Trophoblast cell (in vitro differentiated cells and primary cell): Measurements from ENCODE around the gene DHDH.

Experiments used
- DNase-seq, 2 donors: peaks; one replicate each; pipeline ENCODE4 v3.0.0-alpha.2; 2016
- H2AFZ ChIP-seq: 2 replicates; pipeline ENCODE4 v1.6.1; 2013; ENCODE audit warnings: low read length, moderate library complexity, mild to moderate bottlenecking; ENCODE audit not compliant: insufficient read depth, poor library complexity
- H2AK5ac ChIP-seq: 2 replicates; pipeline ENCODE4 v1.6.1; 2013; ENCODE audit warnings: mild to moderate bottlenecking, low read length
- H2BK120ac ChIP-seq: 2 replicates; pipeline ENCODE4 v1.6.1; 2013; ENCODE audit warnings: low read length, mild to moderate bottlenecking, moderate library complexity; ENCODE audit not compliant: insufficient read depth, poor library complexity
- H2BK12ac ChIP-seq: 2 replicates; pipeline ENCODE4 v1.6.1; 2013; ENCODE audit warnings: mild to moderate bottlenecking, low read length, moderate library complexity
- H2BK5ac ChIP-seq: 2 replicates; pipeline ENCODE4 v1.6.1; 2013; ENCODE audit warnings: low read length, low read depth, moderate library complexity, mild to moderate bottlenecking; ENCODE audit not compliant: poor library complexity
- H3K14ac ChIP-seq: 2 replicates; pipeline ENCODE4 v1.6.1; 2013; ENCODE audit warnings: mild to moderate bottlenecking, low read length
- H3K18ac ChIP-seq: 2 replicates; pipeline ENCODE4 v1.6.1; 2013; ENCODE audit warnings: mild to moderate bottlenecking, low read length
- H3K23ac ChIP-seq: 2 replicates; pipeline ENCODE4 v1.6.1; 2013; ENCODE audit warnings: low read length
- H3K27ac ChIP-seq: 2 replicates; pipeline ENCODE4 v1.5.1; 2013; ENCODE audit warnings: low read depth, mild to moderate bottlenecking, inconsistent platforms, low read length, moderate library complexity
- H3K27me3 ChIP-seq: 2 replicates; pipeline ENCODE4 v1.6.1; 2013; ENCODE audit warnings: inconsistent platforms, mild to moderate bottlenecking, low read length, moderate library complexity; ENCODE audit not compliant: insufficient read depth
- H3K36me3 ChIP-seq, 2 experiments: 1 replicate in 1 of 2; 2 replicates in 1 of 2; pipeline ENCODE4 v1.6.1; 2013; ENCODE audit warnings: low read length in 2 of 2, mild to moderate bottlenecking in 2 of 2, moderate library complexity in 1 of 2; ENCODE audit not compliant: insufficient read depth in 2 of 2, control insufficient read depth in 1 of 2
- H3K4ac ChIP-seq: 2 replicates; pipeline ENCODE4 v1.6.1; 2013; ENCODE audit warnings: low read depth, mild to moderate bottlenecking, low read length, moderate library complexity
- H3K4me1 ChIP-seq, 2 experiments: 1 replicate in 1 of 2; 2 replicates in 1 of 2; pipeline ENCODE4 v1.6.1; 2013; ENCODE audit warnings: low read length in 2 of 2, mild to moderate bottlenecking in 2 of 2, moderate library complexity in 1 of 2; ENCODE audit not compliant: insufficient read depth in 2 of 2, control insufficient read depth in 1 of 2
- H3K4me2 ChIP-seq: 2 replicates; pipeline ENCODE4 v1.6.1; 2013; ENCODE audit warnings: inconsistent platforms, mild to moderate bottlenecking, low read length, moderate library complexity
- H3K4me3 ChIP-seq: 2 replicates; pipeline ENCODE4 v1.5.1; 2013; ENCODE audit warnings: mild to moderate bottlenecking, low read depth, low read length, inconsistent platforms
- H3K79me1 ChIP-seq: one replicate; pipeline ENCODE4 v1.6.1; 2013; ENCODE audit warnings: low read length
- H3K79me2 ChIP-seq: 2 replicates; pipeline ENCODE4 v1.6.1; 2013; ENCODE audit warnings: low read length, mild to moderate bottlenecking; ENCODE audit not compliant: control insufficient read depth, insufficient read depth, poor library complexity
- H3K9ac ChIP-seq: 2 replicates; pipeline ENCODE4 v1.6.1; 2013; ENCODE audit warnings: mild to moderate bottlenecking, low read length
- H3K9me3 ChIP-seq: 2 replicates; pipeline ENCODE4 v1.6.1; 2013; ENCODE audit warnings: low read depth, mild to moderate bottlenecking, control low read depth, inconsistent platforms, low read length; ENCODE audit not compliant: insufficient read depth
- H4K12ac ChIP-seq: 2 replicates; pipeline ENCODE4 v1.6.1; 2013; ENCODE audit warnings: low read depth, mild to moderate bottlenecking, low read length, moderate library complexity
- H4K8ac ChIP-seq: 2 replicates; pipeline ENCODE4 v1.6.1; 2013; ENCODE audit warnings: low read depth, mild to moderate bottlenecking, low read length, moderate library complexity
- H4K91ac ChIP-seq: one replicate; pipeline ENCODE4 v1.6.1; 2013; ENCODE audit warnings: low read depth, mild to moderate bottlenecking, low read length, moderate library complexity
- WGBS: extraction: QIAGEN DNeasy Blood & Tissue Kit; methylation state at CpG from one replicate; pipeline ENCODE4 v1.1.7; 2013; ENCODE audit warnings: missing lambda C conversion rate; ENCODE audit not compliant: insufficient read length, insufficient coverage; ENCODE audit errors: extremely low coverage; 5-methylcytosine and 5-hydroxymethylcytosine counted together

DHDH gene

GRCh38 chr19:48986211-48986610, 52.7 kb downstream of the DHDH start:
- H3K27ac ChIP-seq = no peak overlapping the region
- H3K79me2 ChIP-seq = no peaks in the 10 kb centered on the region
- H3K27me3 ChIP-seq = no peaks in the 10 kb centered on the region
- H3K18ac ChIP-seq = no peak overlapping the region
- peaks cover 65 to 69% of the 10 kb centered on the region in 2 experiments for H3K36me3 ChIP-seq
- no peak overlapping the region for H3K14ac ChIP-seq
- no peak overlapping the region for H3K4ac ChIP-seq
- WGBS = no CpG with 5 or more reads among the region's 3 CpGs
- no peak overlapping the region for H2BK5ac ChIP-seq
- no peak overlapping the region for H3K4me2 ChIP-seq
- H3K23ac ChIP-seq = no peak overlapping the region
- no peak overlapping the region for H3K9ac ChIP-seq
- no peak overlapping the region for H4K8ac ChIP-seq
- no peak overlapping the region for H4K91ac ChIP-seq
- no peak overlapping the region for H2BK120ac ChIP-seq
- H2BK12ac ChIP-seq = no peak overlapping the region
- H3K4me3 ChIP-seq = no peak overlapping the region
- H3K4me1 ChIP-seq = peaks cover 14 to 15% of the 10 kb centered on the region in 2 experiments
- no peak for DNase-seq
- H2AFZ ChIP-seq = no peak overlapping the region
- no peak overlapping the region for H2AK5ac ChIP-seq
- no peak overlapping the region for H4K12ac ChIP-seq
- no peaks in the 10 kb centered on the region for H3K9me3 ChIP-seq
- H3K79me1 ChIP-seq = peaks cover 4% of the 10 kb centered on the region

GRCh38 chr19:48987323-48987722, 53.8 kb downstream of the DHDH start:
- no peaks in the 10 kb centered on the region for H3K27me3 ChIP-seq
- no peak overlapping the region for H4K12ac ChIP-seq
- H2BK5ac ChIP-seq = no peak overlapping the region
- no peak overlapping the region for H4K8ac ChIP-seq
- no peak overlapping the region for H3K4me2 ChIP-seq
- H2BK12ac ChIP-seq = no peak overlapping the region
- no peaks in the 10 kb centered on the region for H3K9me3 ChIP-seq
- no peak overlapping the region for H3K14ac ChIP-seq
- H3K23ac ChIP-seq = no peak overlapping the region
- H3K4ac ChIP-seq = no peak overlapping the region
- H3K4me3 ChIP-seq = no peak overlapping the region
- peaks cover 7% of the 10 kb centered on the region for H3K79me2 ChIP-seq
- H4K91ac ChIP-seq = no peak overlapping the region
- no peak for DNase-seq
- H3K79me1 ChIP-seq = peaks cover 6% of the 10 kb centered on the region
- peaks cover 55 to 62% of the 10 kb centered on the region in 2 experiments for H3K36me3 ChIP-seq
- H3K18ac ChIP-seq = no peak overlapping the region
- no peak overlapping the region for H2AK5ac ChIP-seq
- H3K4me1 ChIP-seq = peaks cover 21 to 22% of the 10 kb centered on the region in 2 experiments
- H3K27ac ChIP-seq = no peak overlapping the region
- H2BK120ac ChIP-seq = no peak overlapping the region
- no CpG with 5 or more reads among the region's 7 CpGs for WGBS
- no peak overlapping the region for H3K9ac ChIP-seq
- no peak overlapping the region for H2AFZ ChIP-seq

- Histone ChIP-seq H4K91ac (no peak overlapping the region), H3K23ac (no peak overlapping the region), H3K9me3 (no peaks in the 10 kb centered on the region), H3K27me3 (no peaks in the 10 kb centered on the region), H3K27ac (no peak overlapping the region), H2BK120ac (no peak overlapping the region), H3K14ac (no peak overlapping the region), H3K4me2 (no peak overlapping the region), H2AFZ (no peak overlapping the region), H2AK5ac (no peak overlapping the region), H3K79me2 (peaks cover 14% of the 10 kb centered on the region), H3K36me3 (peaks cover 47 to 53% of the 10 kb centered on the region in 2 experiments), H3K4me3 (no peak overlapping the region), H4K8ac (no peak overlapping the region), H2BK5ac (no peak overlapping the region), H3K4ac (no peak overlapping the region), H3K9ac (no peak overlapping the region), H3K4me1 (peaks cover 21 to 22% of the 10 kb centered on the region in 2 experiments), H2BK12ac (no peak overlapping the region), H3K18ac (no peak overlapping the region), H3K79me1 (peaks cover 13% of the 10 kb centered on the region), H4K12ac (no peak overlapping the region)
- DNase-seq = no peak
- no CpG with 5 or more reads among the region's 7 CpGs for WGBS
Measured at GRCh38 chr19:48988286-48988685, 54.8 kb downstream of the DHDH start.

GRCh38 chr19:48988860-48989259, 55.4 kb downstream of the DHDH start:
- no CpG with 5 or more reads among the region's 9 CpGs for WGBS
- no peak overlapping the region for H4K8ac ChIP-seq
- no peak overlapping the region for H2AK5ac ChIP-seq
- H4K12ac ChIP-seq = no peak overlapping the region
- H3K4ac ChIP-seq = no peak overlapping the region
- no peak overlapping the region for H2BK12ac ChIP-seq
- no peak overlapping the region for H3K4me3 ChIP-seq
- peaks cover 21 to 22% of the 10 kb centered on the region in 2 experiments for H3K4me1 ChIP-seq
- no peak overlapping the region for H3K14ac ChIP-seq
- peaks cover 17% of the 10 kb centered on the region for H3K79me1 ChIP-seq
- H2BK5ac ChIP-seq = no peak overlapping the region
- no peak overlapping the region for H3K27ac ChIP-seq
- H2BK120ac ChIP-seq = no peak overlapping the region
- H3K18ac ChIP-seq = no peak overlapping the region
- no peak overlapping the region for H2AFZ ChIP-seq
- H3K79me2 ChIP-seq = peaks cover 15% of the 10 kb centered on the region
- H4K91ac ChIP-seq = no peak overlapping the region
- no peak for DNase-seq
- no peaks in the 10 kb centered on the region for H3K9me3 ChIP-seq
- H3K23ac ChIP-seq = no peak overlapping the region
- no peak overlapping the region for H3K4me2 ChIP-seq
- H3K36me3 ChIP-seq = peaks cover 46 to 52% of the 10 kb centered on the region in 2 experiments
- H3K9ac ChIP-seq = no peak overlapping the region
- no peaks in the 10 kb centered on the region for H3K27me3 ChIP-seq
